Measurements from ENCODE around the gene SAMD5.
A peak's percentile ranks its signal among the peaks of the same experiment; 100 is the strongest.

- no peak for TF ChIP-seq ZFX (IDR thresholded peaks at IDR 0.05)
- TF ChIP-seq CTCF (conservative IDR thresholded peaks at IDR 0.05), result peak; percentile 90
Measured at GRCh38 chr6:147506704-147507114, 1.8 kb upstream of the SAMD5 start.
